Middle frontal gyrus (tissue), 1 donor: ENCODE measurements around the gene PAK6.

Experiments
- DNase-seq: peaks from one replicate; pipeline ENCODE4 v3.0.0-alpha.2; 2015; ENCODE audit warnings: low spot score; ENCODE audit errors: extremely low spot score

PAK6 gene

GRCh38 chr15:40241269-40242212, 2.7 kb downstream of the PAK6 start:
- no peak for DNase-seq

- DNase-seq, result no peak
These were observed 3.3 kb downstream of the PAK6 start for GRCh38 chr15:40242213-40242599.

GRCh38 chr15:40242601-40243000, 3.7 kb downstream of the PAK6 start:
- DNase-seq, result no peak

- no peak for DNase-seq
These were observed 4.4 kb downstream of the PAK6 start for GRCh38 chr15:40243126-40243810.

- DNase-seq, result no peak
These were observed 6.2 kb downstream of the PAK6 start for GRCh38 chr15:40244961-40245523.

- DNase-seq, result no peak
These were observed 7.0 kb downstream of the PAK6 start for GRCh38 chr15:40245666-40246450.

- no peak for DNase-seq
These were observed 7.8 kb downstream of the PAK6 start for GRCh38 chr15:40246496-40247280.

GRCh38 chr15:40247406-40247971, 8.6 kb downstream of the PAK6 start:
- DNase-seq, result no peak

- DNase-seq, result no peak
These were observed 9.3 kb downstream of the PAK6 start for GRCh38 chr15:40248006-40248783.

GRCh38 chr15:40249477-40250303, 10.8 kb downstream of the PAK6 start:
- no peak for DNase-seq

GRCh38 chr15:40250304-40250656, 11.4 kb downstream of the PAK6 start:
- no peak for DNase-seq

- DNase-seq, result no peak
These were observed 12.1 kb downstream of the PAK6 start for GRCh38 chr15:40250771-40251483.

GRCh38 chr15:40251486-40252140, 12.8 kb downstream of the PAK6 start:
- no peak for DNase-seq

GRCh38 chr15:40252141-40252437, 13.2 kb downstream of the PAK6 start:
- DNase-seq, result no peak

GRCh38 chr15:40252438-40253166, 13.7 kb downstream of the PAK6 start:
- DNase-seq, result no peak

GRCh38 chr15:40253167-40253790, 14.4 kb downstream of the PAK6 start:
- DNase-seq, result no peak

- no peak for DNase-seq
These were observed 15.6 kb downstream of the PAK6 start for GRCh38 chr15:40254452-40254851.
